HepG2 (cell line): Measurements from ENCODE around the gene MTMR4. TPM values are rescaled to one million over a fixed set of nuclear protein-coding genes. Genes with fewer than 3 reads are reported as not detected.
A peak's percentile ranks its signal among the peaks of the same experiment; 100 is the strongest.

Experiments
- CCDC6 ChIP-seq: sonication (generic); formaldehyde crosslinking; IDR thresholded peaks from 2 replicates; pipeline ENCODE4 v1.8.1; 2022; ENCODE audit warnings: mild to moderate bottlenecking, missing genetic modification reagents, moderate library complexity
- FLYWCH1 ChIP-seq: sonication (generic); formaldehyde crosslinking; IDR thresholded peaks from 2 replicates; pipeline ENCODE4 v1.8.1; 2023; ENCODE audit warnings: mild to moderate bottlenecking, missing genetic modification reagents
- HNRNPL ChIP-seq: fragments of 200-400 bp; formaldehyde crosslinking; IDR thresholded peaks from 2 replicates; pipeline ENCODE4 v1.6.1; 2017; ENCODE audit warnings: mild to moderate bottlenecking, low read depth, low read length
- ISL2 ChIP-seq: sonication (generic); formaldehyde crosslinking; IDR thresholded peaks from 2 replicates; pipeline ENCODE4 v1.5.0; 2020; ENCODE audit warnings: missing genetic modification reagents
- LBX2 ChIP-seq: sonication (generic); formaldehyde crosslinking; IDR thresholded peaks from 2 replicates; pipeline ENCODE4 v1.5.0; 2020; ENCODE audit warnings: missing genetic modification reagents, mild to moderate bottlenecking, borderline replicate concordance
- MEIS1 ChIP-seq: sonication (generic); formaldehyde crosslinking; IDR thresholded peaks from 2 replicates; pipeline ENCODE4 v1.9.0; 2021; ENCODE audit warnings: mild to moderate bottlenecking, missing genetic modification reagents, moderate library complexity, borderline replicate concordance
- NFE2L1 ChIP-seq: sonication (generic); formaldehyde crosslinking; IDR thresholded peaks from 2 replicates; pipeline ENCODE4 v1.4.0; 2020; ENCODE audit warnings: missing genetic modification reagents, mild to moderate bottlenecking, borderline replicate concordance
- NR0B2 ChIP-seq: sonication (generic); formaldehyde crosslinking; IDR thresholded peaks from 2 replicates; pipeline ENCODE4 v1.4.0; 2020; ENCODE audit warnings: mild to moderate bottlenecking, missing genetic modification reagents
- NR2F6 ChIP-seq, 2 experiments: IDR thresholded peaks; 2 replicates each; pipeline ENCODE4 v1.6.1; 2016; ENCODE audit warnings: antibody characterized with exemption in 1 of 2, mild to moderate bottlenecking in 1 of 2
- PCBP1 ChIP-seq: fragments of 200-400 bp; formaldehyde crosslinking; IDR thresholded peaks from 2 replicates; pipeline ENCODE4 v1.6.1; 2017; ENCODE audit warnings: mild to moderate bottlenecking, low read depth, low read length, borderline replicate concordance
- SAFB2 ChIP-seq: sonication (generic); formaldehyde crosslinking; IDR thresholded peaks from 2 replicates; pipeline ENCODE4 v1.5.1; 2020; ENCODE audit warnings: missing genetic modification reagents, low read depth, mild to moderate bottlenecking, borderline replicate concordance
- SPEN ChIP-seq: sonication (generic); formaldehyde crosslinking; IDR thresholded peaks from 2 replicates; pipeline ENCODE4 v1.5.1; 2020; ENCODE audit warnings: low read depth, mild to moderate bottlenecking, missing genetic modification reagents
- YY1 ChIP-seq: IDR thresholded peaks from 2 replicates; pipeline ENCODE4 v1.6.1; 2011; ENCODE audit warnings: low read length, low read depth, moderate library complexity, mild to moderate bottlenecking; ENCODE audit not compliant: insufficient read depth, insufficient replicate concordance
- ZBTB1 ChIP-seq: sonication (generic); formaldehyde crosslinking; IDR thresholded peaks from 2 replicates; pipeline ENCODE4 v1.4.0; 2020; ENCODE audit warnings: missing genetic modification reagents, borderline replicate concordance
- ZBTB42 ChIP-seq: sonication (generic); formaldehyde crosslinking; IDR thresholded peaks from 2 replicates; pipeline ENCODE4 v1.5.0; 2020; ENCODE audit warnings: mild to moderate bottlenecking, missing genetic modification reagents
- ZFP62 ChIP-seq: sonication (generic); formaldehyde crosslinking; IDR thresholded peaks from 2 replicates; pipeline ENCODE4 v1.4.0; 2020; ENCODE audit warnings: missing genetic modification reagents
- ZNF24 ChIP-seq: fragments of 450-650 bp; IDR thresholded peaks from 2 replicates; pipeline ENCODE4 v1.6.1; 2017; ENCODE audit warnings: antibody characterized with exemption, mild to moderate bottlenecking
- ZNF256 ChIP-seq: sonication (generic); formaldehyde crosslinking; conservative IDR thresholded peaks from 2 replicates; pipeline ENCODE4 v1.4.0; 2020; ENCODE audit warnings: missing genetic modification reagents
- ZNF263 ChIP-seq: sonication (generic); formaldehyde crosslinking; IDR thresholded peaks from 2 replicates; pipeline ENCODE4 v1.4.0; 2020; ENCODE audit warnings: missing genetic modification reagents
- ZNF317 ChIP-seq: sonication (generic); formaldehyde crosslinking; IDR thresholded peaks from 2 replicates; pipeline ENCODE4 v1.5.0; 2020; ENCODE audit warnings: mild to moderate bottlenecking, missing genetic modification reagents
- ZNF512 ChIP-seq: sonication (generic); formaldehyde crosslinking; IDR thresholded peaks from 2 replicates; pipeline ENCODE4 v1.4.0; 2020; ENCODE audit warnings: mild to moderate bottlenecking, missing genetic modification reagents
- ZNF558 ChIP-seq: sonication (generic); formaldehyde crosslinking; IDR thresholded peaks from 2 replicates; pipeline ENCODE4 v1.9.0; 2022; ENCODE audit warnings: mild to moderate bottlenecking, missing genetic modification reagents, borderline replicate concordance
- ZNF564 ChIP-seq: sonication (generic); formaldehyde crosslinking; IDR thresholded peaks from 2 replicates; pipeline ENCODE4 v1.8.1; 2023; ENCODE audit warnings: mild to moderate bottlenecking, missing genetic modification reagents
- ZNF772 ChIP-seq: sonication (generic); formaldehyde crosslinking; IDR thresholded peaks from 2 replicates; pipeline ENCODE4 v1.5.0; 2020; ENCODE audit warnings: mild to moderate bottlenecking, missing genetic modification reagents
- polyA plus RNA-seq, 8 experiments: library from polyadenylated mRNA; depleted of rRNA in 3 of 8; stranded (reverse) in 7 of 8; unstranded in 1 of 8; fragments of >200 nt; fragmentation: Illumina TruSeq in 4 of 8; extraction: Trizol in 4 of 8; gene quantifications; 2 replicates each; pipeline versions ENCODE4 v1.2.1 to v1.2.3, GENCODE V29; 2011 to 2016; ENCODE audit warnings: low read depth in 4 of 8, missing spikeins in 1 of 8, mixed read lengths in 1 of 8; ENCODE audit not compliant: insufficient read depth in 1 of 8
- total RNA-seq, 5 experiments: library from RNA; depleted of rRNA; stranded (reverse); fragments of >200 nt; fragmentation: Illumina TruSeq; extraction: Trizol; gene quantifications; 2 replicates each; pipeline ENCODE4 v1.2.3, GENCODE V29; 2016; ENCODE audit warnings: low read depth in 1 of 5
- TF ChIP-seq, protein P1 (sequence below): sonication (generic); formaldehyde crosslinking; IDR thresholded peaks from 2 replicates; pipeline ENCODE4 v1.4.0; 2020; ENCODE audit warnings: missing genetic modification reagents
- TF ChIP-seq, protein P2 (sequence below): sonication (generic); formaldehyde crosslinking; IDR thresholded peaks from 2 replicates; pipeline ENCODE4 v1.5.0; 2020; ENCODE audit warnings: mild to moderate bottlenecking, missing genetic modification reagents

The MTMR4 gene
- total and polyA plus RNA-seq, 2 of the 13 experiments (the other 11 are each of a cell fraction or from before 2014, with no cell fraction given), result 62.5 to 65.1 TPM

- no peak for TF ChIP-seq ZBTB42 (CRISPR knock-in tag)
- TF ChIP-seq FLYWCH1, result no peak
- 0 out of 2 replicates have a peak, but pooled peaks have one; percentile 24 for TF ChIP-seq ISL2
- 0 out of 2 replicates have a peak, but pooled peaks have one; percentile 19 for TF ChIP-seq ZBTB1 (CRISPR knock-in tag)
- TF ChIP-seq ZNF558, result no peak
- no peak for TF ChIP-seq NFE2L1
- TF ChIP-seq NR2F6 (IDR thresholded peaks at IDR 0.05), result 0 out of 2 replicates have a peak, but pooled peaks have one; percentile 18
- TF ChIP-seq NR2F6 (CRISPR knock-in tag; IDR thresholded peaks at IDR 0.05), result no peak
- 0 out of 2 replicates have a peak, but pooled peaks have one; percentile 18 for TF ChIP-seq ZNF263 (CRISPR knock-in tag)
- TF ChIP-seq, protein P1, sequence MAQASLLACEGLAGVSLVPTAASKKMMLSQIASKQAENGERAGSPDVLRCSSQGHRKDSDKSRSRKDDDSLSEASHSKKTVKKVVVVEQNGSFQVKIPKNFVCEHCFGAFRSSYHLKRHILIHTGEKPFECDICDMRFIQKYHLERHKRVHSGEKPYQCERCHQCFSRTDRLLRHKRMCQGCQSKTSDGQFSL (CRISPR knock-in tag), result no peak
- no peak for TF ChIP-seq ZNF512
- TF ChIP-seq MEIS1 (CRISPR knock-in tag), result no peak; the same call in 1 of the 2 replicates
- TF ChIP-seq ZNF564 (CRISPR knock-in tag), result peak; percentile 33; the same call in 1 of the 2 replicates
- TF ChIP-seq SAFB2 (CRISPR knock-in tag), result no peak
- TF ChIP-seq, protein P2, sequence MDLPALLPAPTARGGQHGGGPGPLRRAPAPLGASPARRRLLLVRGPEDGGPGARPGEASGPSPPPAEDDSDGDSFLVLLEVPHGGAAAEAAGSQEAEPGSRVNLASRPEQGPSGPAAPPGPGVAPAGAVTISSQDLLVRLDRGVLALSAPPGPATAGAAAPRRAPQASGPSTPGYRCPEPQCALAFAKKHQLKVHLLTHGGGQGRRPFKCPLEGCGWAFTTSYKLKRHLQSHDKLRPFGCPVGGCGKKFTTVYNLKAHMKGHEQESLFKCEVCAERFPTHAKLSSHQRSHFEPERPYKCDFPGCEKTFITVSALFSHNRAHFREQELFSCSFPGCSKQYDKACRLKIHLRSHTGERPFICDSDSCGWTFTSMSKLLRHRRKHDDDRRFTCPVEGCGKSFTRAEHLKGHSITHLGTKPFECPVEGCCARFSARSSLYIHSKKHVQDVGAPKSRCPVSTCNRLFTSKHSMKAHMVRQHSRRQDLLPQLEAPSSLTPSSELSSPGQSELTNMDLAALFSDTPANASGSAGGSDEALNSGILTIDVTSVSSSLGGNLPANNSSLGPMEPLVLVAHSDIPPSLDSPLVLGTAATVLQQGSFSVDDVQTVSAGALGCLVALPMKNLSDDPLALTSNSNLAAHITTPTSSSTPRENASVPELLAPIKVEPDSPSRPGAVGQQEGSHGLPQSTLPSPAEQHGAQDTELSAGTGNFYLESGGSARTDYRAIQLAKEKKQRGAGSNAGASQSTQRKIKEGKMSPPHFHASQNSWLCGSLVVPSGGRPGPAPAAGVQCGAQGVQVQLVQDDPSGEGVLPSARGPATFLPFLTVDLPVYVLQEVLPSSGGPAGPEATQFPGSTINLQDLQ, result no peak
- TF ChIP-seq SPEN (CRISPR knock-in tag), result peak; percentile 61
- no peak for TF ChIP-seq CCDC6 (CRISPR knock-in tag)
- TF ChIP-seq YY1, result no peak
- TF ChIP-seq ZFP62, result no peak
- TF ChIP-seq ZNF772, result no peak
- no peak for TF ChIP-seq ZNF24
- peak; percentile 79 for TF ChIP-seq HNRNPL
- peak; percentile 68; the same call in 1 of the 2 replicates for TF ChIP-seq ZNF317
- 0 out of 2 replicates have a peak, but pooled peaks have one; percentile 29 for TF ChIP-seq LBX2 (CRISPR knock-in tag)
- no peak for TF ChIP-seq NR0B2
- TF ChIP-seq PCBP1, result no peak
- TF ChIP-seq ZNF256 (CRISPR knock-in tag), result no peak
Measured at GRCh38 chr17:58517378-58517927, 3.0 kb upstream of the MTMR4 start (continued).
